Activated naive CD4-positive, alpha-beta T cell treated with anti-CD3 and anti-CD28 coated beads, Interleukin-2, amount 50 U/mL, for 72 hours (primary cell): ENCODE data around the gene CHRNA1. TPM values are rescaled to one million over a fixed set of nuclear protein-coding genes. Genes with fewer than 3 reads are reported as not detected.

Experiments
- ATAC-seq, 2 donors: fragments of 150-1000 bp; cut with Tn5 transposase; 2 replicates each; pipeline ENCODE4 v1.10.0; 2021; ENCODE audit warnings: mild to moderate bottlenecking in 2 of 2, moderate library complexity in 2 of 2
- DNase-seq, 2 donors: peaks; one replicate each; pipeline ENCODE4 v3.0.0; 2021 to 2022; ENCODE audit warnings: low spot score in 2 of 2
- H3K27ac Mint-ChIP-seq, 2 donors: one replicate each; pipeline ENCODE4 v1.8.0; 2022; ENCODE audit warnings: mild to moderate bottlenecking in 2 of 2, mixed read lengths in 2 of 2
- H3K36me3 Mint-ChIP-seq, 2 donors: one replicate each; pipeline ENCODE4 v1.8.0; 2022; ENCODE audit warnings: mixed read lengths in 2 of 2
- H3K9me3 Mint-ChIP-seq, 2 donors: one replicate each; pipeline ENCODE4 v1.8.0; 2022; ENCODE audit warnings: mixed read lengths in 2 of 2
- total RNA-seq, 2 donors: library from RNA; stranded (reverse); gene quantifications; one replicate each; pipeline ENCODE4 v1.2.3, GENCODE V29; 2022

Gene CHRNA1
- not detected for total RNA-seq

DNA sequence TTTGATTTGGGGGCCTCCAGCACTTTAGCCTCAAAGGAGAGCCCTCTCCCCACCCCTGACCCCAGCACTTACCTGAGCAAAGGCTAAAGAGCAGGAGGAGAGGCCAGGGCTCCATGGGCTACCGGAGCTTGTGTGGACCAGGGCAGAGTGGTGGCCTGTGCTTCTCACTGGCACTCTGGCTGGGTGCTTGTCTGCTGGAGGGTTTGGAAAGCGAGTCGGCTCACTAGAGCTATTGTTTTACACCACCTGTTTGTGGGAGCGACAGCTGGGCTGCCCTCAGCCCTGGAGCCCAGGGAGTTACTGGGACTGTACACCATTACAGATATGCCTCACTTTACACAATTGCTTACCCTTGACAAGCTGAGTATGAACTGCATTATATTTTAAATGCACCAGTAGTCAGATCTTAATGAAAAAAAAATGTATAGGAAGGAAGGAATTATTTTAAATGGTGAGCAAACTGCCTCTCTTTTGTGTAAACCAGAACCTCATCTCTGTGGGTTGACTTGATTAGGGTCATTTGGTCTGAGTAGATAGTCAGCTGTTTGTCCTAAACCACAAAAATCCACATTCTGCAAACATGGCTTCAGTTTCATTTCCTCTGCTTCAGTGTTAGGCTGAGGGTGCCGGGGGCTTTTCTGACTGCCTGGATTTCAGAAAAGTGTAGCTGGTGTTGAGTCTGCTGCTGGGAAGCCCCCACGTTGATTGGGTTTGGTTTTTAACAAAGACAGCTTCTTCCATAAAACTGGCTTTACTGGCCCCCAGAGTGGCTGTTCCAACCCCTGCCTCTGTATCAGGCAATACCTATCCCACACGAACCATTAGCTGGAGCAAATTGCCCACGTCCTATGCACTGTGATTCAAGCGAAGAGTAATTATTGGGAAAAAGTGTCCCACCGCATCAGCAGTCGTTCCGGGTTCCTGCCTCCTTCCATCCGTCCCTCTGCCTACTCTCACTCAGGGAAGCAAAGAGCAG lies at the start of gene CHRNA1:
CHRNA1 (minus strand) TSS at position 193 of the 976 bp plus-strand sequence; CDS start at position 115, 78 bp downstream.
- Mint-ChIP-seq H3K9me3 (no peaks in the 10 kb centered on the region), H3K36me3 (no peaks in the 10 kb centered on the region), H3K27ac (no peak within 1 kb of the TSS)
- ATAC-seq: no peak
- no peak for DNase-seq

DNA sequence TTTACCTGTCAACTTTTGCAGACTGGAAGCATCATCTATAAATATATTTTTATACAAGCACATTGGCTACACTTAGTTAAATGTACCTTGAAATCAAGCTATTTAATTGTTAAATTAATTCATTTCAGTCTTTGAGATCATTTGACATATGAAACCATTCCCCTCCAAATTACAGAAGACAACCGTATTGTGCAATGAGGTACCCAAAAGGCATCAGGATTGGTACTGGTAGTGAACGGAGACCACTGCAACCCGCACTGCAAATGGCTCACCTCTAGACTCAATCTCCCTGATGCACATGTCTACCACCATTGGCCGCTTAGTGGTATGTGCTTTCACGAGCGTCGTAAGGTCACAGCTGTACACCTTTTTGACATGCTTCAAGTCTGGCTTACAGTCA lies 47.8 kb upstream of the CHRNA1 start:
- Mint-ChIP-seq H3K36me3 (peaks cover 0 to 7% of the 10 kb centered on the region in 2 donors), H3K9me3 (no peaks in the 10 kb centered on the region), H3K27ac (no peak overlapping the region)
- ATAC-seq: no peak
- no peak for DNase-seq

GRCh38 chr2:174807931-174808330 lies 43.7 kb upstream of the CHRNA1 start:
- Mint-ChIP-seq H3K27ac (no peak overlapping the region), H3K9me3 (no peaks in the 10 kb centered on the region), H3K36me3 (no peaks in the 10 kb centered on the region)
- no peak for DNase-seq
- no peak for ATAC-seq

GRCh38 chr2:174805803-174806202 lies 41.5 kb upstream of the CHRNA1 start:
- ATAC-seq (no peak), DNase-seq (no peak)
- H3K9me3 Mint-ChIP-seq: no peaks in the 10 kb centered on the region
- no peak overlapping the region for H3K27ac Mint-ChIP-seq
- no peaks in the 10 kb centered on the region for H3K36me3 Mint-ChIP-seq

DNA sequence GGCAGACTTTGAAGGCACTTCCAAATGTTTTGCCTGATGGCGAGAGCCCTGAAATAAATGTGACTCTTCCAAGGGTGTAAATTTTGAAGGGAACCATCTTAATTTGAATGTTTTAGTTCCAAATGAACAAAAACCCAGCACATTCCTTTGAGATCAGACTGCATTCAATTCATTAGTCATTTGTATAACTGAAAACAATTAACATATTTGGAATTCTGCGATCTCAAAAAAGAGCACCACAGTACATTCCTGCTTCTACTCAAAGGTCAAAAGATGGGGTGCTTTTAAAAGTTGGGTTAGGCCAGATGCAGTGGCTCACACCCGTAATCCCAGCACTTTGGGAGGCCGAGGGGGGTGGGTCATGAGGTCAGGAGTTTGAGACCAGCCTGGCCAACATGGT lies 38.2 kb upstream of the CHRNA1 start:
- no peaks in the 10 kb centered on the region for H3K36me3 Mint-ChIP-seq
- no peaks in the 10 kb centered on the region for H3K9me3 Mint-ChIP-seq
- no peak overlapping the region for H3K27ac Mint-ChIP-seq
- DNase-seq (no peak), ATAC-seq (no peak)

GRCh38 chr2:174800436-174801205 lies 36.3 kb upstream of the CHRNA1 start:
- Mint-ChIP-seq H3K36me3 (no peaks in the 10 kb centered on the region), H3K27ac (no peak overlapping the region), H3K9me3 (no peaks in the 10 kb centered on the region)
- no peak for DNase-seq
- no peak for ATAC-seq

DNA sequence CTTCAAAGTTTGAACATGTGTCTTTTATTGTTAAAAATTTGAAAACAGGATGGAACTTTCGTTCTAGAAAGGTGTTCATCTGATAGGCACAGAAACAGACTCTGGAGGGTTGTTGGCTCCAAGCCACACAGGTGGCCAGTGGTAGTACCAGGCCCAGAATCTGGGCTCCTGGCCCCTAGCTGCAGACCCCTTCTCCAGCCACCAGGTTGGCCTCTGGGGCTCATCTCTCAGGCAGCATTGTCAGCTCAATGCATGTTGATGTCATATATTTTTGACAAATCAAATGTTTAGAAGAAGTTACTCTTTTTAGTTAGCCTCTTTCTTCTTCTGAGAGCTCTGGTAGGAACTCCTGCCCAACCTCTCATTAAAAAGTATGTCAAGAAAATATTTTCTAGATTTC lies 34.5 kb upstream of the CHRNA1 start:
- DNase-seq (no peak), ATAC-seq (no peak)
- Mint-ChIP-seq H3K9me3 (no peaks in the 10 kb centered on the region), H3K36me3 (no peaks in the 10 kb centered on the region), H3K27ac (no peak overlapping the region)

DNA sequence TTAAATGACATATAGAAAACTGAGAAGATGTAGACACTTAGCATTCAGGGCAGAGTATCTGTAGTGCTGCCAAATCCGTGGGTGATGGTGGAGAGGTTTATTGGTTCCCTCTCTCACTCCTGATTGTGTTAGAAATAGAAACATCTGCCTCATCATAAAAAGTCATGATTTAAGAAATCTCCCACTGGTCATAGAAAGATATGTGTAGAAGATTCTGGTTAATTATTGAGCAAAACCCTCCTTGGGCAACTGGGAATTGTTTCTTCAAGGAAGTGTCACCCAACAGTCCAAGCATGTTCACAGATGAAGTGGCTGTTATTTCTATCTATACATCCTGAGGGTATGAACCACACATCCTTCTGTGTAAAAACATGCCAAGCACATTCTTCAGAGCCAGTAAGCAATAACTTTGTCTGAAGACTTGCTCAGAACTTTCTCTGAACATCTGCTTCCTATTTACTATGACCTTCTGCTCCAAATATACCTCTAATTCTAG lies 33.6 kb upstream of the CHRNA1 start:
- ATAC-seq (no peak), DNase-seq (no peak)
- H3K9me3 Mint-ChIP-seq: no peaks in the 10 kb centered on the region
- no peaks in the 10 kb centered on the region for H3K36me3 Mint-ChIP-seq
- no peak overlapping the region for H3K27ac Mint-ChIP-seq

DNA sequence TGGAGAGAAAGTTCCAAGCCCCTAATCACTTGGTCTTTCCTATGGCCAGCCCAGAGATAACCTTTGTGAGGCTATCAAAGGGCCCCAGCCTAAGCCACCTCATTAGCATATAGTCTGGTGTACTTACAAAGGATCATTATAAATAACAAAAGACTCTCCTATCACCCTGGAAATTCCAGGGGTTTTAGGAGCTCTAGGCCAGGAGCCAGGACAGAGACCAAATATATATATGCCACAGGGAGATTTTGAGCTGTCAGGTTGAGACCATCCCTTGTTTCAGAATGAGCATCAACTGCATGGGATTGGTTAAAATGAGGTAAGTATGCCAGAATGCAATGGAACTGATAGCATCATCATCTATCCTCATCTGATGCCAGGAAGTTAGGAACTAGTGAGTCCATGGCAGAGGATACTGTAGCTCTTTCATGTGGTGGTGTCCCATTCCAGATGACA lies 32.1 kb upstream of the CHRNA1 start:
- DNase-seq (no peak), ATAC-seq (peak; percentile 42 to 69)
- peak overlapping the region; percentile 84 to 93 for H3K27ac Mint-ChIP-seq
- no peaks in the 10 kb centered on the region for H3K9me3 Mint-ChIP-seq
- H3K36me3 Mint-ChIP-seq: no peaks in the 10 kb centered on the region

DNA sequence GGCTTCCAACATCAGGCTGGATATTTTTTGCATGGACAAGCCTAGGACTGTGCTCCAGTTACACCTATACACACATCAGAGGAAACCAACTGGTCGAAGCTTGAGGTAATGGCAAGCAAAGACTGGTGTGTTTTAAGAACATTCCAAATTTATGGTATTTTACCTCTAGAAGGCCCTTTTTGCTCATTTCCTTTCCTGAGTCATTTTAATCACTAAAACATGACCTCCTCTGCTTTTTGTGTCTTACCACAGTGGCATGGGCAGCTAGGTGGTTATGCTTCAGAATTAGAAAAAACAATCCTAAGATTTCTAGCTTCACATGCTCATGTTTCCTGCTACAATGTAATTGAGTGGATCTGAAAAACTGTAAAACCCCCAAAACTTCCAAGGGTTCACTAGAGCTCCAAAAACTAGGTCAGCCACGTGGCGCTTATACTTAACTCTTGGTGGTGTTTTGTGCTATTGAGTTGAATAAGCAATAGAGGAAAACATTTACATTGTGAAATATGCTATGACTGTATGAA lies 30.6 kb upstream of the CHRNA1 start:
- peak in 1 of 2 donors; percentile 24 for DNase-seq
- ATAC-seq: peak; percentile 58 to 85
- peak overlapping the region; percentile 78 to 91 for H3K27ac Mint-ChIP-seq
- H3K36me3 Mint-ChIP-seq: no peaks in the 10 kb centered on the region
- H3K9me3 Mint-ChIP-seq: no peaks in the 10 kb centered on the region

GRCh38 chr2:174792309-174793025 lies 28.2 kb upstream of the CHRNA1 start:
- no peak for ATAC-seq
- no peaks in the 10 kb centered on the region for H3K9me3 Mint-ChIP-seq

DNA sequence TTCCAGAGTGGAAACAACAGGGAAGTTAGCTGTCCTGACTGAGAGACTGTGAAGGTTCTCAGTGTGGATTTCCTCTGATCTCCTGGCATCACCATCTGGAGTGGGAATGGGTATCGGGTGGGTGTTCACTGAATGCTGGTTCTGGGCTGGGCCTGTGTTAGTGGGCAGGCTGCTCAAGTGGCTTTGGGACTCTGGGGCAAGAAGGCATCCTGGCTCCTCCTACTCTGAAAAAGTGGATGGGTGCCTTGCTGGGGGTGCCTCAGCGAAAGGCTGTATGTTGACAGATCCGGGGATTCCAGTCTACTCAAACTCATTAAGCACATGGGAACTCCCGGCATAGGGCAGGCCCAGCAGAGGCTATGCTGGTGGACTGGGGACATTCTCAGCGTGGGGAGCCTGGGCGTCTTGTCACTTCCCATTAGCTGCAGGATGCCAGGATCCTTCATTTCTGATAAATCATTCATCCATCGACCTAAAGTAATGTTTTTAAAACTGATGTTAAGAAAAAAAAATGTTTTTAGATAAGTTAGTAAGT lies 27.5 kb upstream of the CHRNA1 start:
- Mint-ChIP-seq H3K36me3 (no peaks in the 10 kb centered on the region), H3K27ac (no peak overlapping the region), H3K9me3 (no peaks in the 10 kb centered on the region)
- no peak for DNase-seq
- ATAC-seq: no peak

More at GRCh38 chr2:174792309-174793025, 28.2 kb upstream of the CHRNA1 start:
- H3K36me3 Mint-ChIP-seq: no peaks in the 10 kb centered on the region
- H3K27ac Mint-ChIP-seq: no peak overlapping the region
- DNase-seq: no peak

- Mint-ChIP-seq H3K36me3 (no peaks in the 10 kb centered on the region), H3K27ac (no peak overlapping the region), H3K9me3 (no peaks in the 10 kb centered on the region)
- DNase-seq (no peak), ATAC-seq (no peak)
These were observed 26.7 kb upstream of the CHRNA1 start for GRCh38 chr2:174791020-174791419.

DNA sequence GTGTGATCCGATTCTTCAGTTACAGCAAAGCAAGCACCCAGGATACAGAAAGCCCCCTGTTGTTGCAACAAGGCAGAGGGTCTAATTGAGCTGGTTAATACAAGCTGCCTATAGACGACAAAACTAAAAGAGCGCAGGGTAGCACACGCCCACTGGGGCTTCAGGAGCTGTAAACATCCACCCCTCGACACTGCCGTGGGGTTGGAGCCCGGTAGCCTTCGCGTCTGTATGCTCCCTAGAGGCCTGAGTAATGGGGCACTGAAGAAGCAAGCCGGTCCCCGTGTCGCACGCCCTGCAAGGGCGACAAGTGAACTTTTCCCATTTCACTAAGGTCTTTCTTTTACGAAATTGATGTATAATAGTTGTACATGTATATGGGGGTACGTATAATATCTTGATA lies 24.7 kb upstream of the CHRNA1 start:
- Mint-ChIP-seq H3K27ac (peak overlapping the region in 1 of 2 donors; percentile 68), H3K36me3 (no peaks in the 10 kb centered on the region), H3K9me3 (no peaks in the 10 kb centered on the region)
- DNase-seq (no peak), ATAC-seq (no peak)

GRCh38 chr2:174788291-174788929 lies 24.1 kb upstream of the CHRNA1 start:
- peak; percentile 53 to 66 for ATAC-seq
- Mint-ChIP-seq H3K36me3 (no peaks in the 10 kb centered on the region), H3K27ac (peak overlapping the region; percentile 68 to 93), H3K9me3 (no peaks in the 10 kb centered on the region)
- DNase-seq: no peak
